GM19372 (cell line): ENCODE measurements around the gene ZNF462.

Source experiments
- ATAC-seq: cut with Tn5 transposase; IDR thresholded peaks from one replicate; pipeline ENCODE4 v1.9.1; 2021; ENCODE audit warnings: mild to moderate bottlenecking, low read depth, moderate library complexity; ENCODE audit not compliant: unreplicated experiment

Gene ZNF462

GRCh38 chr9:107039542-107039941 is 176.6 kb downstream of the ZNF462 start:
- ATAC-seq: no peak

DNA sequence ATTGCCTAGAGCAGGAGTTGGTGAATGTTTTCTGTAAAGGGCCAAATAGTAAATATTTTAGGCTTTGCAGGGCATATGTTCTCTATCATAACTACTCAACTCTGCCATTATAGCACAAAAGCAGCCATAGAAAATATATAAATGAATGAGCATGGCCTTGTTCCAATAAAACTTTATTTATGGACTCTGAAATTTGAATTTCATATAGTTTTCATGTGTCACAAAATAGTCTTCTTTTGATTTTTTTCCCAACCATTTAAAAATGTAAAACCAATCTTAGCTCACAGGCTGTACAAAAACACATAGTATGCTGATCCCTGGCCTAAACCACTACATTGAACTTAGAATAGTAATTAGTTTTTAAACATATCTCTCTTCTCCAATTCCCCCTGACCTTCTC is 179.6 kb downstream of the ZNF462 start:
- ATAC-seq: no peak

DNA sequence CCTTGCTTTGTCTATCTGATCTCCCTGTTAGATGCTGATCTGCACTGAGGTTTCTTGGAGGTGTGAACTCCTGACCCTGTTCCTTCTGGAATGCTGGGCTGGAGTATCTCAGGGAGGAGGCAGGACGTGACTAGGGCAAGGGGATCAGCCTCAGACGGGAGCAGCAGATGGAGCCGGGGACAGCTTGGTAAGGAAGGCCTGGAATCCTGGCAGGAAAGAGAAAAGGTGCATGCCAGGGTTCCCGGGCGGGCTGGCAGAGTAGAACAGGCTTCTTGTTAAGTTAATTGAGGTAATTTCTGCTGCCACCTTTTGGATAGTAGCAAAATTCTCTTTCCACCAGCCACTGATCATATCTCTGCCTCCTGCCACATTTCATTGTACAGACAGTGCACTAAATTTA is 180.9 kb downstream of the ZNF462 start:
- ATAC-seq: no peak

DNA sequence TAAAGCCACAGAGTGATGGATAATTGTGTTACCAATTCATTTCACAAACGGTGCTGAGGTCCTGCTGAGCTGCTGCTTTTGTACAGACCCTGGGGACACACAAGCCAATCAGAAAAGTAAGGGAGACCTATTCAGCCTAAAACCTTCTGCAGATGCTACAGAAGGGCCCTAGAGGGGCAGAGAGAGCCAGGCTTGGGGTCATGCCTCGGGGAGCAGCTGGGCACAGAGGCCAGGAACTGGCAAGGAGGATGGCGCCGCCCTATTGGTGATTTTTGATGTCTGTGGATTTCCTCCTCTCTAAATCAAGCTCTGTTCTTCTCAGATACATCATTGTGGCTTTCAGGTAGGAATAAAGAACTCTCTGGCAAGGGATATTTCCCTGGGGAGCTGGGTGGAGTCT is 181.9 kb downstream of the ZNF462 start:
- no peak for ATAC-seq

GRCh38 chr9:107046692-107047091 is 183.7 kb downstream of the ZNF462 start:
- peak; percentile 92 for ATAC-seq

DNA sequence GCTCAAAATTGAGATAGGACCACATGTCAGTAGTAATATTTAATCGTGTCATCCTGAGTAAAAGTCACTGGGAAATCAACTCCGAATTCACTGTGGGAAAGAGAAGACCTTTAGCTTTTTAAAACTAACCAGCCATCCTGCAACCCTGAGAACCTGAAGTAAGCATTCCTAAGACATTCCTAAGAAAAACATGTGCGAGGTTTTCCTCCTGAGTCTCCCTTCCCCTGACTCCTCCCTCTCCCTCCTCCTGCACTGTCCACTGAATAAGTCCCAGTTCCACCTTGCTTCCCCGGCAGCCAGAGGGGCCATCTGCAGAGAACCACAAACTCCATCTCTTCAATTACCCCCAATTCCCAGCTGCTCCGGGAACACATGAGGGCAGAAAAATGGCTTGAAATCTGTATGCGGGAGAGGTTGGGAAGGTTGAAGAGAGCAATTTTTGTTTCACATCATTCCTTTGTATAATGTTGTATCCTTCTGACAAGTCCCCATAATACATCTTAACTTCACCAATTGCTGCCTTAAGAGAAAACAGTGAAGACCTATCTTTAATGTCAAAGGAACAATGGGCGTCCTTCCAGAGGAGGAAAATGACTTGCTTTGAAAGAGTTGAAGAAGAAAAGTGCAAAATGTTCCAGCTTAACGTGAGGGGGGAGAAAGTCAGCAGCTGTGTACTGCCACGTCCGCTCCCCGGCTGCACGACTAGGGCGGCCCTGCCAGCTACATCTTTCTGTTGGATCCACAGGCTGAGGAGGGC is 186.3 kb downstream of the ZNF462 start:
- no peak for ATAC-seq

GRCh38 chr9:107049803-107050184 is 186.8 kb downstream of the ZNF462 start:
- no peak for ATAC-seq

- ATAC-seq: no peak
These were observed 188.4 kb downstream of the ZNF462 start for GRCh38 chr9:107051392-107051791.

GRCh38 chr9:107054146-107054545 is 191.2 kb downstream of the ZNF462 start:
- no peak for ATAC-seq

DNA sequence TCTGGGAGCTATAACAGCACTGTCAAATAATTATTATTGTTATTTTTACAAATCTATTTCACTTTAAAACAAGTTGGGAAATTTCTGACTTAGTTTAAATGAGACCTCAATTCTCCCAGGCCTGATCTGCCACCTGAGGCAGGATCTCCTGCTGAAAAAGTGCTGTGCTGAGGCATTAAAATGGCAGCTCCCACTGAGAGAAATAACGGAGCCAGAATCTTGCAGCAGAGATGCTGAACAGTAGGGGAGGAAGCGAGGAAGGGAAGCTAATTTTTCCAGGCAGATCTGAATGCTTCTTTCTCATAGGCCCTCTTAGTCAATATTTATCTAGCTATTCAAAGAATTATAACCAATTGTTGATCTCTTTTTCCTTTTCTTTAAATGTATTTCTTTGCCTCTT is 196.3 kb downstream of the ZNF462 start:
- no peak for ATAC-seq

DNA sequence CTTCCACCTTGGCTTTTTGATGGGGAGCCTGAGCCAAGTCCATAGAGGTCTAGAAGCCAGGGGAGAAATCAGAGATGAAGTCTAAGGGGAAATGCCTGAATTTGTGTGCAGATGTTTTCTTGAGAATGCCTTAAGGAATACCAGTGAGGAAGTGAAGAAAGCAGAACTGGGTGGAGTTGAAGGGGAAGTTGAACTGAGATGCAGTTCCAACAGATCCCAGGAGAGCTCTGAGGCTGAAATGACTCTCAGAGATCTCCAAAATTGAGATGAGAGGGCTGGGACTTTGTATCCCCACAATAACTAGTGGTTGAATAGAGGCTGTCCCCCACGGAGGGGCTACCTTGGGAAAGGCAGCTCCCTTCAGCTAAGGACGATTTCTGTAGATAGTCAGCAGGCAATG is 197.1 kb downstream of the ZNF462 start:
- ATAC-seq: no peak
